Liver (tissue), 9 donors: Measurements from ENCODE around the gene HEPACAM2. TPM values are rescaled to one million over a fixed set of nuclear protein-coding genes. Genes with fewer than 3 reads are reported as not detected.

Experiments
- DNase-seq: peaks from one replicate; pipeline ENCODE4 v3.0.0-alpha.2; 2017; ENCODE audit warnings: low spot score
- H3K27ac ChIP-seq, 2 donors: one replicate each; pipeline ENCODE4 v1.7.0; 2013; ENCODE audit warnings: inconsistent platforms in 2 of 2, low read length in 2 of 2, control low read depth in 1 of 2, low read depth in 1 of 2, mild to moderate bottlenecking in 1 of 2
- H3K27me3 ChIP-seq, 4 donors: one replicate each; pipeline versions ENCODE4 v1.6.1 to v1.7.0; 2013; ENCODE audit warnings: low read length in 3 of 4, inconsistent platforms in 1 of 4, mild to moderate bottlenecking in 1 of 4, moderate library complexity in 1 of 4; ENCODE audit not compliant: control insufficient read depth in 4 of 4, insufficient read depth in 4 of 4
- H3K36me3 ChIP-seq, 4 donors: one replicate each; pipeline versions ENCODE4 v1.6.1 to v1.7.0; 2013; ENCODE audit warnings: low read length in 3 of 4, mild to moderate bottlenecking in 3 of 4, low read depth in 1 of 4, moderate library complexity in 1 of 4; ENCODE audit not compliant: control insufficient read depth in 4 of 4, insufficient read depth in 3 of 4
- H3K4me1 ChIP-seq, 4 donors: one replicate each; pipeline versions ENCODE4 v1.6.1 to v1.7.0; 2013; ENCODE audit warnings: low read length in 3 of 4, mild to moderate bottlenecking in 3 of 4, moderate library complexity in 1 of 4; ENCODE audit not compliant: control insufficient read depth in 4 of 4, insufficient read depth in 4 of 4
- H3K4me3 ChIP-seq, 3 donors: one replicate each; pipeline versions ENCODE4 v1.6.1 to v1.7.0; 2013; ENCODE audit warnings: low read length in 3 of 3, control low read depth in 1 of 3, low read depth in 1 of 3, mild to moderate bottlenecking in 1 of 3
- H3K9ac ChIP-seq, 2 donors: one replicate each; pipeline ENCODE4 v1.7.0; 2013; ENCODE audit warnings: low read length in 2 of 2, mild to moderate bottlenecking in 2 of 2, moderate library complexity in 2 of 2, control low read depth in 1 of 2, low read depth in 1 of 2
- H3K9me3 ChIP-seq, 4 donors: one replicate each; pipeline versions ENCODE4 v1.6.1 to v1.7.0; 2013; ENCODE audit warnings: low read length in 3 of 4; ENCODE audit not compliant: control insufficient read depth in 4 of 4
- CTCF ChIP-seq: fragments of 150-350 bp; IDR thresholded peaks from 2 replicates; pipeline ENCODE4 v1.5.1; 2017; ENCODE audit warnings: improper control_type of control experiment, low read depth, low read length; ENCODE audit not compliant: missing input control
- FOXA1 ChIP-seq: IDR thresholded peaks from 2 replicates; pipeline ENCODE4 v1.6.1; 2016; ENCODE audit warnings: antibody characterized with exemption
- GABPA ChIP-seq, 2 donors: IDR thresholded peaks in 1 of 2; conservative IDR thresholded peaks in 1 of 2; 2 replicates each; pipeline ENCODE4 v1.6.1; 2016; ENCODE audit warnings: antibody characterized with exemption in 2 of 2, mild to moderate bottlenecking in 1 of 2, moderate library complexity in 1 of 2
- HNF4A ChIP-seq, 2 donors: conservative IDR thresholded peaks; 2 replicates each; pipeline ENCODE4 v1.6.1; 2016; ENCODE audit warnings: antibody characterized with exemption in 2 of 2, mild to moderate bottlenecking in 2 of 2
- MAX ChIP-seq: IDR thresholded peaks from 2 replicates; pipeline ENCODE4 v1.6.1; 2016; ENCODE audit warnings: antibody characterized with exemption
- NR2F2 ChIP-seq: IDR thresholded peaks from 2 replicates; pipeline ENCODE4 v1.6.1; 2016; ENCODE audit warnings: antibody characterized with exemption
- RXRA ChIP-seq, 2 donors: IDR thresholded peaks; 2 replicates each; pipeline ENCODE4 v1.6.1; 2017 to 2018; ENCODE audit warnings: antibody characterized with exemption in 2 of 2, mild to moderate bottlenecking in 1 of 2
- SP1 ChIP-seq: IDR thresholded peaks from 2 replicates; pipeline ENCODE4 v1.6.1; 2018; ENCODE audit warnings: antibody characterized with exemption, mild to moderate bottlenecking
- TAF1 ChIP-seq: conservative IDR thresholded peaks from 2 replicates; pipeline ENCODE4 v1.6.1; 2016; ENCODE audit warnings: antibody characterized with exemption, mild to moderate bottlenecking
- YY1 ChIP-seq: IDR thresholded peaks from 2 replicates; pipeline ENCODE4 v1.6.1; 2016; ENCODE audit warnings: antibody characterized with exemption, mild to moderate bottlenecking
- ZBTB33 ChIP-seq: IDR thresholded peaks from 2 replicates; pipeline ENCODE4 v1.6.1; 2016; ENCODE audit warnings: antibody characterized with exemption
- WGBS: extraction: QIAGEN DNeasy Blood & Tissue Kit; methylation state at CpG from one replicate; pipeline ENCODE4 v1.1.7; 2013; 5-methylcytosine and 5-hydroxymethylcytosine counted together
- polyA plus RNA-seq, 2 donors: library from polyadenylated mRNA; stranded (reverse) in 1 of 2; unstranded in 1 of 2; fragments of 200-250 nt in 1 of 2; fragments of >200 nt in 1 of 2; fragmentation: Nextera tagmentation in 1 of 2; extraction: Ambion mirVana in 1 of 2; gene quantifications; one replicate each; pipeline versions ENCODE4 v1.2.1 to v1.2.3, GENCODE V29; 2013 to 2015
- total RNA-seq, 2 donors: library from RNA; depleted of rRNA; stranded (reverse); fragments of >200 nt; gene quantifications; one replicate each; pipeline ENCODE4 v1.2.3, GENCODE V29; 2014
- donor health status: healthy.
- donor health status: healthy.
- donor health status: healthy.
- donor health status: healthy.
- donor health status: healthy.

HEPACAM2 gene
- total and polyA plus RNA-seq, 4 donors: 4.4 TPM; not detected in 3

GRCh38 chr7:93160410-93160809, 65.9 kb downstream of the HEPACAM2 start:
- no peak overlapping the region for H3K4me3 ChIP-seq
- no peaks in the 10 kb centered on the region for H3K4me1 ChIP-seq
- 59% methylated on average over 1 of the region's 1 CpG for WGBS
- H3K36me3 ChIP-seq: no peaks in the 10 kb centered on the region
- peaks cover 0 to 5% (median 0%) of the 10 kb centered on the region in 4 donors for H3K9me3 ChIP-seq
- no peak overlapping the region for H3K9ac ChIP-seq
- no peak for DNase-seq
- TF ChIP-seq ZBTB33 (no peak), SP1 (no peak), NR2F2 (no peak), CTCF (no peak), TAF1 (no peak)
- no peak overlapping the region for H3K27ac ChIP-seq
- H3K27me3 ChIP-seq: peaks cover 0 to 10% (median 0%) of the 10 kb centered on the region in 4 donors

- no peak overlapping the region for H3K4me3 ChIP-seq
- no peak overlapping the region for H3K9ac ChIP-seq
- no peak overlapping the region for H3K27ac ChIP-seq
- peaks cover 0 to 10% (median 0%) of the 10 kb centered on the region in 4 donors for H3K27me3 ChIP-seq
- H3K36me3 ChIP-seq: no peaks in the 10 kb centered on the region
- 69% methylated on average over 3 of the region's 3 CpGs for WGBS
- TF ChIP-seq CTCF (no peak), RXRA (IDR thresholded peaks at IDR 0.05) (no peak), SP1 (no peak), FOXA1 (no peak), GABPA (IDR thresholded peaks at IDR 0.05 in 1 of 2, conservative IDR thresholded peaks at IDR 0.05 in 1 of 2) (no peak)
- H3K9me3 ChIP-seq: peaks cover 0 to 5% (median 0%) of the 10 kb centered on the region in 4 donors
- DNase-seq: no peak
- H3K4me1 ChIP-seq: no peaks in the 10 kb centered on the region
Observed at GRCh38 chr7:93159490-93159889, 66.8 kb downstream of the HEPACAM2 start.

- Histone ChIP-seq H3K36me3 (no peaks in the 10 kb centered on the region), H3K4me1 (no peaks in the 10 kb centered on the region), H3K27me3 (peaks cover 0 to 3% (median 0%) of the 10 kb centered on the region in 4 donors), H3K9me3 (peaks cover 0 to 1% (median 0%) of the 10 kb centered on the region in 4 donors), H3K27ac (no peak overlapping the region), H3K9ac (no peak overlapping the region), H3K4me3 (no peak overlapping the region)
- no peak for DNase-seq
- WGBS: 65% methylated on average over 1 of the region's 1 CpG
- no peak for TF ChIP-seq TAF1
- TF ChIP-seq CTCF: no peak
- TF ChIP-seq ZBTB33: no peak
- TF ChIP-seq HNF4A (conservative IDR thresholded peaks at IDR 0.05): no peak
- TF ChIP-seq GABPA (IDR thresholded peaks at IDR 0.05 in 1 of 2, conservative IDR thresholded peaks at IDR 0.05 in 1 of 2): no peak
- no peak for TF ChIP-seq FOXA1
- TF ChIP-seq MAX: no peak
- no peak for TF ChIP-seq YY1
Observed at GRCh38 chr7:93156884-93157283, 69.4 kb downstream of the HEPACAM2 start.
